Upper lobe of left lung (tissue), 6 donors: ENCODE measurements around the gene AMFR. TPM values are rescaled to one million over a fixed set of nuclear protein-coding genes. Genes with fewer than 3 reads are reported as not detected.
A peak's percentile ranks its signal among the peaks of the same experiment; 100 is the strongest.

Experiments
- ATAC-seq, 2 donors: fragments of 200-7000 bp; cut with Tn5 transposase; one replicate each; pipeline ENCODE4 v1.9.1; 2022; ENCODE audit warnings: mild to moderate bottlenecking in 2 of 2, moderate library complexity in 2 of 2; ENCODE audit not compliant: low FRiP score in 2 of 2
- DNase-seq, 2 donors: peaks; one replicate each; pipeline ENCODE4 v3.0.0-alpha.2; 2019 to 2020
- H3K27ac ChIP-seq, 4 donors: fragments of 200-600 bp; sonication (generic); one replicate each; pipeline ENCODE4 v1.5.1; 2016 to 2019
- H3K27me3 ChIP-seq, 4 donors: fragments of 200-600 bp; sonication (generic); one replicate each; pipeline ENCODE4 v1.5.1; 2017 to 2019
- H3K36me3 ChIP-seq, 4 donors: fragments of 200-600 bp; sonication (generic); one replicate each; pipeline ENCODE4 v1.5.1; 2016 to 2019
- H3K4me1 ChIP-seq, 4 donors: fragments of 200-600 bp; sonication (generic); one replicate each; pipeline ENCODE4 v1.5.1; 2018 to 2019
- H3K4me3 ChIP-seq, 4 donors: fragments of 200-600 bp; sonication (generic); one replicate each; pipeline ENCODE4 v1.5.1; 2017 to 2019; ENCODE audit warnings: mild to moderate bottlenecking in 2 of 4, moderate library complexity in 1 of 4
- H3K9me3 ChIP-seq, 4 donors: fragments of 200-600 bp; sonication (generic); one replicate each; pipeline ENCODE4 v1.5.1; 2018 to 2019
- EP300 ChIP-seq, 4 donors: sonication (generic); formaldehyde crosslinking; IDR thresholded peaks; one replicate each; pipeline ENCODE4 v1.5.1; 2017; ENCODE audit warnings: antibody characterized with exemption in 4 of 4, control low read depth in 2 of 4
- POLR2A ChIP-seq, 4 donors: fragments of 450-650 bp; IDR thresholded peaks; one replicate each; pipeline ENCODE4 v1.5.1; 2016 to 2017; ENCODE audit warnings: antibody characterized with exemption in 4 of 4, mild to moderate bottlenecking in 2 of 4
- POLR2AphosphoS5 ChIP-seq, 2 donors: sonication (generic); formaldehyde crosslinking; IDR thresholded peaks; one replicate each; pipeline ENCODE4 v1.5.1; 2017; ENCODE audit warnings: antibody characterized with exemption in 2 of 2
- WGBS, 2 donors: methylation state at CpG; one replicate each; pipeline ENCODE4 v1.1.5; 2017 to 2018; 5-methylcytosine and 5-hydroxymethylcytosine counted together
- total RNA-seq, 6 donors: library from RNA; depleted of rRNA in 4 of 6; stranded (reverse); fragments of >200 nt in 4 of 6; gene quantifications; one replicate each; pipeline versions ENCODE4 v1.1.0 to v1.2.1, GENCODE V29; 2016 to 2021
- TF ChIP-seq, protein P1 (sequence below), 6 experiments: fragments of 450-650 bp in 4 of 6; fragments of 200-600 bp in 2 of 6; sonication (generic) in 2 of 6; IDR thresholded peaks; one replicate each; pipeline ENCODE4 v1.5.1; 2016 to 2019; ENCODE audit warnings: antibody characterized with exemption in 6 of 6
- donor health status: DM: no; HTN: no; CAD: no; lungs with moderate emphysema.
- donor health status: DM: no; HTN: yes; CAD: no; lungs with severe emphysema.

Gene AMFR
- total RNA-seq: 100 to 1,000 TPM in 3 of 6 donors, 10 to 100 TPM in 3; 67.1 to 344 (median 98.0) TPM

DNA sequence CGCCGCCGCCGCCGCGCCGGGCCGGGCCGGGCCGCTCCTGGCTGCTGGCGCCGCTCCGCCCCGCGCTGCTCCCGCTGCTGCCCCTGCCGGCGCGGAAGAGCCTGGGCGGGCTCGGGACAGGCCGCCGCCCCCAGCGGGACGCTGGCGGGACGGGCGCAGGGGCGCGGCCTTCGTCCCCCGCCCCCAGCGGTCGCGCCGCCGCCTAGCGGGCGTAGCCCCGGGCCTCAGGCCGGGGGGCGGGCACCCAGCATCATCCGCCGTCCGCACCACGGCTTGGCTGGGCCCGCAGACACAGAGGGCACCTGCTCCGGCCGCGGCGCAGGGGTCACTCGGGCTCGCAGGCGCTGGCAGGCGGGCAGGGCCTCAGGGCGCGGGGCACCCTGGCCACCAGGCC lies at the start of gene AMFR:
AMFR (minus strand) TSS at position 107 of the 394 bp plus-strand sequence. CDS start 218 bp downstream, outside the sequence.
- no peaks in the 10 kb centered on the region for H3K27me3 ChIP-seq
- peak; percentile 61 to 95 for DNase-seq
- no peaks in the 10 kb centered on the region for H3K36me3 ChIP-seq
- peak; percentile 94 to 98 for ATAC-seq
- peak within 1 kb of the TSS; percentile 80 to 91 (median 85) for H3K27ac ChIP-seq
- TF ChIP-seq EP300 (IDR thresholded peaks at IDR 0.05) (no peak), POLR2AphosphoS5 (IDR thresholded peaks at IDR 0.05) (peak in 1 of 2 donors; percentile 36), POLR2A (IDR thresholded peaks at IDR 0.05) (peak in 1 of 4 donors; percentile 5)
- TF ChIP-seq, protein P1, sequence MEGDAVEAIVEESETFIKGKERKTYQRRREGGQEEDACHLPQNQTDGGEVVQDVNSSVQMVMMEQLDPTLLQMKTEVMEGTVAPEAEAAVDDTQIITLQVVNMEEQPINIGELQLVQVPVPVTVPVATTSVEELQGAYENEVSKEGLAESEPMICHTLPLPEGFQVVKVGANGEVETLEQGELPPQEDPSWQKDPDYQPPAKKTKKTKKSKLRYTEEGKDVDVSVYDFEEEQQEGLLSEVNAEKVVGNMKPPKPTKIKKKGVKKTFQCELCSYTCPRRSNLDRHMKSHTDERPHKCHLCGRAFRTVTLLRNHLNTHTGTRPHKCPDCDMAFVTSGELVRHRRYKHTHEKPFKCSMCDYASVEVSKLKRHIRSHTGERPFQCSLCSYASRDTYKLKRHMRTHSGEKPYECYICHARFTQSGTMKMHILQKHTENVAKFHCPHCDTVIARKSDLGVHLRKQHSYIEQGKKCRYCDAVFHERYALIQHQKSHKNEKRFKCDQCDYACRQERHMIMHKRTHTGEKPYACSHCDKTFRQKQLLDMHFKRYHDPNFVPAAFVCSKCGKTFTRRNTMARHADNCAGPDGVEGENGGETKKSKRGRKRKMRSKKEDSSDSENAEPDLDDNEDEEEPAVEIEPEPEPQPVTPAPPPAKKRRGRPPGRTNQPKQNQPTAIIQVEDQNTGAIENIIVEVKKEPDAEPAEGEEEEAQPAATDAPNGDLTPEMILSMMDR (IDR thresholded peaks at IDR 0.05): peak; percentile 73 to 97 (median 94)
- H3K9me3 ChIP-seq: no peaks in the 10 kb centered on the region
- peak within 1 kb of the TSS; percentile 86 to 95 (median 91) for H3K4me3 ChIP-seq
- peaks cover 15 to 26% (median 19%) of the 10 kb centered on the region in 4 donors for H3K4me1 ChIP-seq
- 1% methylated on average over 12 of the region's 57 CpGs; no CpG with 5 or more reads in 1 of the 2 donors for WGBS, 2 donors

DNA sequence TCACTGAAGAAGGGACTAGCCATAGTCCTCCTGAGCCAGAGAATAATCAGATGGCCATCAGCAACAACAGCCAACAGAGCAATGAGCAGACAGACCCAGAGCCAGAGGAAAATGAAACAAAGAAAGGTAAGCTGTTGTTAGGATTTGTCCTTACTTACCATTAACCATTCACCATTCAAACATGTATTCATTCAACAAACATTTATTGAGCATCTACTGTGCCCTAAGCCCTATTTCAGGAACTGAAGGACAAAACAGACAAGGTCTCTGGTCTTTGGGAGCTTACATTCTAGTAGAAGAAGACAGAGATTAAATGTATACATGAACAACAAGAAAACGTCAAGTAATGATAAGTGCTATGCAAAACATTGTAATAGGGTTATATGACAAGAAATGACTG lies 45.3 kb upstream of the AMFR start:
- Histone ChIP-seq H3K4me3 (no peak overlapping the region), H3K36me3 (peaks cover 41 to 100% (median 78%) of the 10 kb centered on the region in 4 donors), H3K4me1 (no peaks in the 10 kb centered on the region), H3K27me3 (no peaks in the 10 kb centered on the region), H3K9me3 (no peaks in the 10 kb centered on the region), H3K27ac (no peak overlapping the region)
- TF ChIP-seq, protein P1 (IDR thresholded peaks at IDR 0.05): no peak
- TF ChIP-seq EP300 (IDR thresholded peaks at IDR 0.05): no peak
- no peak for TF ChIP-seq POLR2A (IDR thresholded peaks at IDR 0.05)
- TF ChIP-seq POLR2AphosphoS5 (IDR thresholded peaks at IDR 0.05): no peak
- DNase-seq (no peak), ATAC-seq (no peak)
- WGBS, 2 donors: 86 to 89% methylated on average over 1 of the region's 1 CpG

DNA sequence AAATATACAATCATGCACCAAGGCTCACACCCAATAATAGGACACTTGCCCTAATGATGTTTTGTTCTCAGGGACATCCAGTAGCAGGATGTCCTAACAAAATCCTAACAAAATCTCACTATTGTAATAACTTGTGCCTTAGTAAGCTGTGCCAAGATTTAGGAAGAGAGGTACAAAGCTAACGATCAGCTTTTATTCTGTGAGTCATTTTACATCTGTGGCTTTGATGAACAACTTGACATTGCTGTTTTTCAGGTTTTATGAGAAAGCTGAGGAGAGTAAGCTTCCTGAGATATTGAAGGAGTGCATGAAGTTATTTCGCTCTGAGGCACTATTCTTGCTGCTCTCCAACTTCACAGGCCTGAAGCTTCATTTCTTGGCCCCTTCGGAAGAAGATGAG lies 44.9 kb upstream of the AMFR start:
- Histone ChIP-seq H3K36me3 (peaks cover 37 to 100% (median 76%) of the 10 kb centered on the region in 4 donors), H3K4me1 (no peaks in the 10 kb centered on the region), H3K4me3 (no peak overlapping the region), H3K27me3 (no peaks in the 10 kb centered on the region), H3K27ac (no peak overlapping the region), H3K9me3 (no peaks in the 10 kb centered on the region)
- WGBS, 2 donors: 86% methylated on average over 3 of the region's 3 CpGs
- DNase-seq: no peak
- ATAC-seq: no peak
- TF ChIP-seq POLR2A (IDR thresholded peaks at IDR 0.05) (no peak), POLR2AphosphoS5 (IDR thresholded peaks at IDR 0.05) (no peak), EP300 (IDR thresholded peaks at IDR 0.05) (no peak)
- TF ChIP-seq, protein P1 (IDR thresholded peaks at IDR 0.05): no peak

DNA sequence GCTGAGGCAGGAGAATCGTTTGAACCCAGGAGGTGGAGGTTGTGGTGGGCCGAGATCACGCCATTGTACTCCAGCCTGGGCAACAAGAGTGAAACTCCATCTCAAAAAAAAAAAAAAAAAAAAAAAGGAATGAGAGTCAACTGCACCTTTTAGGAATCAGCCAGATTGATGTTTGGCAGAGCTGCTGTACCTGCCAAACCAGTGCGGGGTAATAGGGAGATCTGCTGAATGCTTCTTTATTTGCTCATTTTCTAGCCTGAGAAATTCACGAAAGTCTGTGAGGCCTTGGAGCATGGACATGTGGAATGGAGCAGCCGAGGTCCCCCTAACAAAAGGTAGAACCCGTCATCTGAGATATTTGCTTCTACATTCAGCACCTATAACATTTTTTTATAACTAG lies 44.4 kb upstream of the AMFR start:
- H3K4me3 ChIP-seq: no peak overlapping the region
- no peak for DNase-seq
- H3K27me3 ChIP-seq: no peaks in the 10 kb centered on the region
- no peaks in the 10 kb centered on the region for H3K4me1 ChIP-seq
- WGBS, 2 donors: 94 to 95% methylated on average over 5 to 7 of the region's 7 CpGs
- no peak for TF ChIP-seq POLR2AphosphoS5 (IDR thresholded peaks at IDR 0.05)
- no peak for TF ChIP-seq POLR2A (IDR thresholded peaks at IDR 0.05)
- no peak for TF ChIP-seq EP300 (IDR thresholded peaks at IDR 0.05)
- no peak for ATAC-seq
- no peak overlapping the region for H3K27ac ChIP-seq
- H3K36me3 ChIP-seq: peaks cover 32 to 100% (median 72%) of the 10 kb centered on the region in 4 donors
- H3K9me3 ChIP-seq: no peaks in the 10 kb centered on the region

DNA sequence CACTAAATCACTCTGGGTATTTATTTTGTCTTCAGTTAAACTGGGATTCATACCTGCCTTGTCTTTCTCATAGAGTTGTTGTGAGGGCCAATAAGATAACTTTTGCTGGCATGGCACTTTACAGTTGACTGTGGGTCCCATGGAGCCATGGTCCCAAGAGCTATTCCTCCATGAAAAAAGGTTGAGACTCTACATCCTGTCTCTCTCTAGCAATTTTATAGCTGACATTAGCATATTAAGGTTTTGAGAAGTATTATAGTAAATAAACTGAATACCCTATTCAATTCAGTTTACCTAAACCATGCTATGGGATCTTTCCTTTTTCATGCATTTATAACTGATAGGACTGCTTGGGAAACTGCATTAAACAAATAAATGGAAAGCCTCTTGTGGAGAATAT lies 43.5 kb upstream of the AMFR start:
- no peaks in the 10 kb centered on the region for H3K9me3 ChIP-seq
- no peak overlapping the region for H3K27ac ChIP-seq
- H3K4me3 ChIP-seq: no peak overlapping the region
- H3K36me3 ChIP-seq: peaks cover 29 to 100% (median 66%) of the 10 kb centered on the region in 4 donors
- TF ChIP-seq, protein P1 (IDR thresholded peaks at IDR 0.05): no peak
- no peak for TF ChIP-seq POLR2A (IDR thresholded peaks at IDR 0.05)
- DNase-seq: no peak
- no peak for ATAC-seq
- no peaks in the 10 kb centered on the region for H3K27me3 ChIP-seq
- H3K4me1 ChIP-seq: no peaks in the 10 kb centered on the region
